Esophagus muscularis mucosa (tissue), 3 donors: ENCODE results near the gene ZFHX3.

Experiments
- POLR2A ChIP-seq: fragments of 450-650 bp; IDR thresholded peaks from one replicate; pipeline ENCODE4 v1.6.1; 2017; ENCODE audit warnings: antibody characterized with exemption, moderate library complexity, mild to moderate bottlenecking, low read depth
- POLR2AphosphoS5 ChIP-seq, 2 donors: sonication (generic); formaldehyde crosslinking; IDR thresholded peaks; one replicate each; pipeline ENCODE4 v1.6.1; 2017; ENCODE audit warnings: antibody characterized with exemption in 2 of 2
- TF ChIP-seq, protein P1 (sequence below), 3 experiments: fragments of 200-600 bp in 2 of 3; fragments of 450-650 bp in 1 of 3; sonication (generic) in 2 of 3; IDR thresholded peaks; one replicate each; pipeline ENCODE4 v1.5.1; 2017 to 2019; ENCODE audit warnings: antibody characterized with exemption in 3 of 3, mild to moderate bottlenecking in 2 of 3, moderate library complexity in 1 of 3

DNA sequence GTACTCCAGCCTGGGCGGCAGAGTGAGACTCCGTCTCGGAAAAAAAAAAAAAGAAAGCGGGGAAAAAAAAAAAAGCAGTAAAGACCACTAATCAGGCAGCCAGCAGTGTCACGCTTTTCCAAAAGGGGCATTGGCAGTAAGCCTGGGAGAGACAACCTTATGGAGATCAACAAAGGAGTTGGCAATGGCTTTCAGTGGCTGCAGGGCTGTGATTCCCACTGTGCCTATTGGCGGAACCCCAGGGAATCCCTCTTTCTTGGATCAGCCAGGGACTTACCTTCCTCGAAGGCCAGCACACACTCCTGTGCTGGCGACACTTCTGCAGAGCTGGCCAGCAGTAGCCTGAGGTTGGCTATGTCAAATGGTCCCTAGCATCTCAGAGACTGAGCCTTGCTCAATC lies 43.2 kb upstream of the ZFHX3 start:
- TF ChIP-seq, protein P1, sequence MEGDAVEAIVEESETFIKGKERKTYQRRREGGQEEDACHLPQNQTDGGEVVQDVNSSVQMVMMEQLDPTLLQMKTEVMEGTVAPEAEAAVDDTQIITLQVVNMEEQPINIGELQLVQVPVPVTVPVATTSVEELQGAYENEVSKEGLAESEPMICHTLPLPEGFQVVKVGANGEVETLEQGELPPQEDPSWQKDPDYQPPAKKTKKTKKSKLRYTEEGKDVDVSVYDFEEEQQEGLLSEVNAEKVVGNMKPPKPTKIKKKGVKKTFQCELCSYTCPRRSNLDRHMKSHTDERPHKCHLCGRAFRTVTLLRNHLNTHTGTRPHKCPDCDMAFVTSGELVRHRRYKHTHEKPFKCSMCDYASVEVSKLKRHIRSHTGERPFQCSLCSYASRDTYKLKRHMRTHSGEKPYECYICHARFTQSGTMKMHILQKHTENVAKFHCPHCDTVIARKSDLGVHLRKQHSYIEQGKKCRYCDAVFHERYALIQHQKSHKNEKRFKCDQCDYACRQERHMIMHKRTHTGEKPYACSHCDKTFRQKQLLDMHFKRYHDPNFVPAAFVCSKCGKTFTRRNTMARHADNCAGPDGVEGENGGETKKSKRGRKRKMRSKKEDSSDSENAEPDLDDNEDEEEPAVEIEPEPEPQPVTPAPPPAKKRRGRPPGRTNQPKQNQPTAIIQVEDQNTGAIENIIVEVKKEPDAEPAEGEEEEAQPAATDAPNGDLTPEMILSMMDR (IDR thresholded peaks at IDR 0.05), result no peak
- TF ChIP-seq POLR2AphosphoS5 (IDR thresholded peaks at IDR 0.05) (no peak), POLR2A (no peak)
